Stimulated activated CD4-positive, alpha-beta T cell treated with anti-CD3 and anti-CD28 coated beads, Interleukin-4, amount 100 ng/mL, for 4 hours (primary cell): ENCODE results near the gene ABRACL.
A peak's percentile ranks its signal among the peaks of the same experiment; 100 is the strongest.
"Not testable (repeated sequence)": the region's sequence is repeated elsewhere in the genome, so short reads cannot be mapped to it uniquely, and the experiment has no call there.

Experiments used
- DNase-seq, 2 experiments: peaks; one replicate each; pipeline ENCODE4 v3.0.0-alpha.2; 2020

The ABRACL gene, protein sequence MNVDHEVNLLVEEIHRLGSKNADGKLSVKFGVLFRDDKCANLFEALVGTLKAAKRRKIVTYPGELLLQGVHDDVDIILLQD

DNA sequence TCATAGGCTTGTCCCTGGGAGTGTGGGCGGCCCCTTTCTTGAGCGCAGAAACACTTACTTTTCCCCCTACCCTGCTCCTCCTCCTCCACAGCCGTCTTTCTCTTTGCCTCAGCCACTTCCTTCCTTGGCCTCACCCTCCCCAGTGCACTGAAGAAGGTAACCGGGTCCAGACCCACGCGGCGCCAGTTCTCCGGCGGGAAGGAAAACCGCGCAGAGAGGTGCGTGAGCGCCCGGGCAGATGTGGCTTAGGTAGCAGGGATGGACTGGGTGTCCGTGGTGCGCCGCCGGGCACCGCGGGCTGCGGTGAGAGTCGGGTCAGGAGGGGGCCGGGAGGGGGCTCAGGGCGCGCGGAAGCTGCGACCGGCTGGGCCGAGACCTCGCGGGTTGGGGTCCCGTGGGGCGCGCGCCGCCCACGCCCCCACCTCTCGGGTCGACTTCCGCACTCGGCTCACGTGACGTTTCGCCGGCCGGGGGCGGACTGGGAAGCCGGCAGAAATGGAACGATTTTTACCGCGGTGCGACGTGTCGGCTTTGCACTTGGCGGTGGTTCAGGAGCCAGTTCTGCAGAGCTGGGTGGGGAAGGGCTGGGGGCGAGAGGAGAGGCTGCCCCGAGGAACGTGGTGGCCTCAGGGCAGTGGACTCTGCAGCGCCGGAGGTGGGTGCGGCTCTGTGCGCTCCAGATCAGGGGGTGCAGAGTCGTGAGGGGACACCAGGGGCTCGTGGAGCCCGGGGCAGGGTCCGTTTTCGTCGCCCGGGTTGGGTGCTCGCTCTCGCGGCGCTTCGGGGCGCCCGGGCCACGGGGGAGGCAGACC, at the start of gene ABRACL:
TSS of gene ABRACL (plus strand) at position 88 of the 812 bp plus-strand sequence. CDS start 5,416 bp downstream, outside the sequence.
- peak; percentile 79 to 87 for DNase-seq

DNA sequence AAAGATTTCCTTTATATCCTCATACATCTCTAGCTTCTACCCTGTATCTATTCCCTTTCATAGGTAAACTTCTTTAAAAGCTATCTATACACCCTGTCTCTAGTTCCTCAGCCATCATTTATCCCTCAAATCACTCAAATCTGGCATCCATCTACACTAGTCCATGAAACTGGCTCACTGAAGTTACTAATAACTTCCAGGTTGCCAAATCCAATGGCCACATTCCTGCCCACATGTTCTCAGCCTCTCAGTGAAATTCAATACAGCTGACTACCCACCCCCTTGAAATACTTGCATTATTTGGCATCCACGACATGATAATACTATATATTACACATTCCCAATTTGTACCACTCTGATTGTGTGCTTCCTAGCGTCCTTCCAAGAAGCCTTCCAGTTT, 49.2 kb upstream of the ABRACL start:
- DNase-seq, result no peak

DNA sequence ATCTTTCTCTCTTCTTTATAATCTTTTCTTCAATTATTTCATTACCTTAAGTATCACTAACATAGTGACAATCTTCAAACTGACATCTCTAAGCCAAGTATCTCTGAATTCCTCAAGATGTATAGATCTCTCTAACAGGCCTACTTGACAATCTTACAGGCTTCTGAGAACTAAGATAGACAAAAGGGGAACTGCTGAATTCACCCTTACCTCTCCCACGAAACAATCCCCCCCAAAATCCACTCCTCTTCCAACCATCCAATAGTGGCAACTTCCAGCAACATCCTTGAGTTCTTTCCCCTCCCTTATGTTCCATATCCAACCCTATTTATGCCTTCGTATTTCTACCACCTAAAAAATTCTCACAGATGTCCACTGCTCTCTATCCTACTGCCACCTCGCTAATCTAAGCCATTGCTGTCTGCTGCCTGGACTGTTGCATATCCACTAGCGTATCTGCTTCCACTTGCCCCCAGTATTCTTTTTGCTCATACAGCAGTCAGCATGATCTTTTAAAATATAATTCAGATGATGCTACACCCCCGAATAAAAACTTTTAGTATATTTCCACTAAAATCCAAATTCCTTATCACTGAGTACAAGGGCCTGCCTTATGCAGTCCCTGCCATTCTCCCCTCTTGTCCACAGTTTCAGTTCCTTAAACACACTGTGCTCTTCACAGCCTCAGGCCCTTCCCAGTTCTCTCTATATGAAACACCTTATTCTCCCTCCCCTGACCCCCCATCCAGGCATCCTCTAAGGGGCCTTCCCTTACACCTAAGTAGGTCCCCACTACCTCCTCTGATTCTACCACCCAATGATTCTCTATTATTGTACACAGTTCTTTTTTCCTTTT, 48.5 kb upstream of the ABRACL start:
- no peak for DNase-seq

DNA sequence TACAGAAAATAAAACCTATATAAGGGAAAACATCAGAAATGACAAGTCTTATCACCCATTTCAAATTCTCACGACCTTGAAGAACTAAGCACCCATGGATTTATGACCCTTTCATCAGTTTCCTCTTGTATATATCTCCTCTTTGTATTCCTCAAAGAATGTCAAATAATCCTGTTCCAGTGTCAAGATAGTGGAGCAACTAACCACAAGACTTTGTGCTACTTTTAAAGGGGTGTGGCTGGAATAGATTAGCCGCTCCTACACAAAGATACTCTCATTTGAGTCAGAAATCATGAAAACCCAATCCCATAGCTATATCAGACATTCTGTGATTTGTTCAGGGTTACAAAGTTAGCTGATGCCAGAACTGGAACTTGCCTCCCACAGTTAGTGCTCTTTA, 47.1 kb upstream of the ABRACL start:
- no peak for DNase-seq

DNA sequence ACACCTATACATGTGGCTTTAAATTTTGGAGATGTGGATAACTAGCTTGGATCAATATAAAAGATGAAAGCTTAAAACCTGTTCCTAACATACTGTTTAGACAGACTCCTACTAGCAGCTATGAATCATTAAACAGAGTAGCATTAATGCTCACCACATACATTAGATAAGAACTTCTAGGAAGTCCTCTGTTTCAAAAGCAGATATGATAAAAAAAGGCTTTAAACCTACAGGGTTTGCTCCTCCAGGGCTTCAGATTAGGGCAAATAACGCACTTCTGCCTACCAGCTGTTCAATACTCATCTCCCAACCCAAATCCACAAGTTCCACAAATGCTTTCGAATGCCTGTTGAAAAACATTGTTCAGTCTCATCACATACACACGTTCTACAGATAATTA, 42.0 kb upstream of the ABRACL start:
- DNase-seq, result no peak

DNA sequence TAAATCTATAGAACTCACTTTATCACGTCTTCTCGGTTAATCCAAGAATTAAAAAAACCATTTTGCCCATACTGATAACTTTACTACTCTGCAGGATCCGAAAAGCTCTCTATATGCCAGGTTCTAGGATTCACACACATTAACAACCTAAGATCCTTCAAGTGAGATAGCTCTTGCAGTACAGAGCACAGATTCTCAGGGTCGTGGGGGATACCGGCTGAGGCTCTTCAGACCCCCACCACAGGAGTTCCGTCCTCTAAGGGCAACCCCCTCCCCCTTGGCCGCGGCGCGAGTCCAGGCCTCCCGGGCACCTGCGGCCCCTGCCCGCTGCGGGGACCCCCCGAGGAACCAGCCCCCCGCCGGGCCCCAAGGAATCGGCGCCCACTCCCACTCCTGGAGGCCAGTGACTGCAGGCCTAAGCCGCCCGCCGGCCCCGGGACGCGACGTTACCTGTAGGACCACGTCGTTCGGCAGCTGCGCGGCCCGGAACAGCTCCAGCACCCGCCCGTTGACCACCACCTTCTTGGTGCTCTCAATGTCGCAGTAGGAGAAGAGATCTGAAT, 41.4 kb upstream of the ABRACL start:
- no peak for DNase-seq

DNA sequence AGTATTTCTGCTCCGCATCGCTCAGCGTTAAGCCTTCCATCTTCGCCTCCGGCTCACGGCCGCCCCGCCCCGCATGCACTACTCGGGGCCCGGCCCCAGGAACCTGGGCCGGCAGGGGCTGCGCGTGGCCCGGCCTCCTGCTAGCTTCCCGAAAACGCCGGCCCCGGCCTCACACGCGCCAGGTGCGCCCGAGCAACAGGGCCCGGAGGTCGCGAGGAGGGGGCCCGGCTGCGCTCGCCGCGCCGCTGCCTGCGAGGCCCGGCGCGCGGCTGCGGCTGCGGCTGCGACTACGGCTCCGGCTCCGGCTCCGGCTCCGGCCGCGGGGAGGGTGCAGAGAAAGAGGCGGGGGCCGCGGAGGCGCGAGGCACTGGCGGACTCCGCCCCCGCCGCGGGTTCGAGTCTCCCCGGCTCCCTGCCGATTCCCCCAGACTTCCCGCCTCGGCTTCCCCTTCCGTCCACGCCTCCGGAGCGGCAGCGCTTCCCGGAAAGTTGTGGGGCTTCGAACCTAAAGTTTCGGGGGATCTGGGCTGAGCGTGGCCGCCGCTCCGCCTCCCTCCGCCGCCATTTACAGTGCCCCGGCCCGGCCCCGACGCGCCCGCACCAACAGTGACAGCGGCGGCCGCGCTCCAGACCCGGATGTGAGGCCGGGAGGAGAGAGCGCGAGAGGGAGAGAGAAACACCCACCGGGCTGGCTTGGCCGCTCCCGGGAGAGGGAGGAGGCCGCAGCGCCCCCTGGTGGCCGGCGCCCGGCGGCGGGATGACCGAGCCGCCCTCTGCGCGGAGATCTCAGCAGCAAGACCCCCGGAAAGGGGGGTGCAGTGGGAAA, 40.7 kb upstream of the ABRACL start, which contains the start of gene REPS1:
TSS of gene REPS1 (minus strand) at position 611 of the 826 bp plus-strand sequence. CDS start at position 40, 571 bp downstream.
- DNase-seq, result peak; percentile 85 to 94

DNA sequence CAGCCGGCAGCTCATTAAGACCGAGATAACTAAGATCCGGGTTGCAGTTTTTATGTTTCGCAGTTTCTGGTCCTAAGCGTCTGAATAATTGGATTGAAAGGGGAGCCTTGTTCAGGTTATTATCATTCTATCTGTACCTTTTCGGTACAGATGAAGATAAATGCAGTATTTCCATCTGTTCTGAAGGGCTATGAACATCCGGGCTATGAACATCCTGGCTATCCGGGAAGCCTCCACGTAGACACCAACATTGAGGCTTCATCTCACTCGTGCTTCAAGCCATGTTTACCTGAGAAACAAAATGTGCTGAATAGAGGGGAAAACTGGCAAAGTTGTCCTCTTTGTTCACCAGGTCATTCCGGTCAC, 40.1 kb upstream of the ABRACL start:
- DNase-seq, result no peak

DNA sequence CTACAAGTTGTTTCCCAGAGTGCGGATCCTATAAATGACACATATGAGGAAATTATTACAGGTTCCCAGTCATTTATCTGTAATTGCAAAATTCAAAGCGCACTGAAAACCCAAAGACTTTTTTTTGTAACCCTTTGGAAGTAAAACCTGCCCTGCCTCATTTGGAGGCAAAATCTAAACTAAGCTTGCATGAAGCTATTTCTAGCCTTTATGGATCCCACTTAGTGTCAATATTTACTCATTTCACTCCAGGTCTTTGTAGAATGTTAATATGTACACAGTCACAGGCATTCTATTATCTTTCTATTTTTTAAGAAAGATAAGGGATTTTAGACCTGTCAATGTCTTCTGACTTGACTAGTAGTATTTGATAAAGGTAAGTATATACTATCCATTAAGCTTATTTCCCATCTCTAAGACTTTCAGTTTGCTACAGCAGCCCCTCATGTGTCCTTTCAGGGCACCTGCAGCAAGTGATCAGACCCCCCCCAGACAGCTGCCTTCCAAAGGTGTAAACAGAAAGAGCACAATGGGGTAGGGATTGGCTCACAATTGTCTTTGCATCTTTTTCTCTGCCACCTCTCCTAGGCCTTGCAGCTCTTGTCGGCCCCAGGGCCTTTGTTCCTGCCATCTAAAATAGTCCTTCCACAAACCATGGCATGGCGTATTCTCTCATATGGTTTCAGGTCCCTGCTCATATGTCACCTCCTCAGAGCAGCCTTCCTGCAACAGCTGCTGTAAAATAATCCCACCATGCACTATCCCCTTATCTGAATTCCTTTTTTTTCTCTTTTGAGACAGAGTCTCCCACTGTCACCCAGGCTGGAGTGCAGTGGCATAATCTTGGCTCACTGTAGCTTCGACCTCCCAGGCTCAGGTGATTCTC, 39.2 kb upstream of the ABRACL start:
- DNase-seq, result no peak

DNA sequence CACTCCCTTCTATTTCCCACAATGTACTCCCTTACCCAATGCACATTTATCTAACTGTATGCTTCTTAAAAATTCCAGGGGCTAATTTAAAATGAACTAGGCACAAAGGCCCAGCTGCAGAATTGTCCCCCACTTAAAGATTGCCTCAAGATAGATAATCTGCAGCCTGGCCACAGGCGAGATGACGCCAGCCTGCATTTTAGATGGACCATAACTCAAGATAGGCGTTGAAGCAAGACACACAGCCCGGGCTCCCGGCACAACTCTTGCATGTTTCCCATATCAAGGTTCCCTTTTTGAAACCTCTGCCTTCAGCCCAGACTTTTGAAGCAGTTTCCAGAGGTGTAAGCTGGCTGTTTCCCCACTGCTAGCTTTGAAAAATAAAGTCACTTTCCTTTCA, 37.3 kb upstream of the ABRACL start:
- DNase-seq, result no peak

DNA sequence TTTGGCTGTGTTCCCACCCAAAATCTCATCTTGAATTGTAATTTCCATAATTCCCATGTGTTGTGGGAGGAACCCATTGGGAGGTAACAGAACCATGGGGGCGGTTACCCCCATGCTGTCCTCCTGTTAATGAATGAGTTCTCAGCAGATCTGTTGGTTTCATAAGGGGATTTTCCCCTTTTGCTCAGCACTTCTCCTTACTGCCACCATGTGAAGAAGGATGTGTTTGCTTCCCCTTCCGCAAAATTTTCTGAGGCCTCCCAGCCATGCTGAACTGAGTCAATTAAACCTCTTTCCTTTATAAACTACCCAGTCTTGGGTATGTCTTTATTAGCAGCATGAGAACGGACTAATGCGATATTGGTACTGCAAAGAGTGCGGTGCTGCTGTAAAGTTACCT, 35.6 kb upstream of the ABRACL start:
- not testable (repeated sequence) for DNase-seq

DNA sequence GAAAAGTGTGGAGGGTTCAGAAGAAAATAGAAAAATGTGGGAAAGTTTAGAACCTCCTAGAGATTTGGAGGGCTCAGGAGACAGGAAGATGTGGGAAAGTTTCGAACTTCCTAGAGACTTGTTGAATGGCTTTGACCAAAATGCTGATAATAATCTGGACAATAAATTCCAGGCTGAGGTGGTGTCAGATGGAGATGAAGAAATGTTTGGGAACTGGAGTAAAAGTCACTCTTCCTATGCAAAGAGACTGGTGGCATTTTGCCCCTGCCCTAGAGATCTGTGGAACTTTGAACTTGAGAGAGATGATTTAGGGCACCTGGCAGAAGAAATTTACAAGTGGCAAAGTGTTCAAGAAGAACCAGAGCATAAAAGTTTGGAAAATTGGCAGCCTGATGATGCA, 35.1 kb upstream of the ABRACL start:
- not testable (repeated sequence) for DNase-seq

DNA sequence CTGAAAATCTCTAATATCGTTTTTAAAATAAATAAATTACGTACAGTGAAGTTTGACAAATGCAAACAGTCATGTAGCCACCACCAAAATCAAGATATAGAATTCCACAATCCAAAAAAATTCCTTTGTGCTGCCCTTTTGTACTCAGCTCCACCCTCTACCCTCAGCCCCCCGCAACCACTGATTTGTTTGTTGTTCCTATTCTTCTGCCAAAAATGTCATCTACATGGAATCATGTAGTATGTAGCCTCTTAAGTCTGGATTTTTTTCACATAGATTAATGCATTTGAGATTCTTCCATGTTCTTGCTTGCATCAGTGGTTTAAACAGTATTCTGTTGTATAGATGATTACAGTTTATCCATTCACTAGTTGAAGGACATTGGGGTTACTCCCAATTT, 32.0 kb upstream of the ABRACL start:
- no peak for DNase-seq

DNA sequence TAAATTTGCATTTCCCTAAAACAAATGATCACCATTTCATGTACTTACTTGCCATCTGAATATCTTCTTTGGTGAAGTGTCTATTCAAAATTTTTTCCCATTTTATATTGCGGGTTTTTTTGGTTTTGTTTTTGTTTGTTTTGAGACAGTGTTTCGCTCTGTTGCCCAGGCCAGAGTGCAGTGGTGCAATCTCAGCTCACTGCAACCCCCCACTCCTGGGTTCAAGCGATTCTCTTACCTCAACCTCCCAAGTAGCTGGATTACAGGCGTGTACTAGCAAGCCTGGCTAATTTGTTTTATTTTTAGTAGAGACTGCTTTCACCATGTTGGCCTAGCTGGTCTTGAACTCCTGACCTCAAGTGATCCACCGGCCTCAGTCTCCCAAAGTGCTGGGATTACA, 31.4 kb upstream of the ABRACL start:
- no peak for DNase-seq

DNA sequence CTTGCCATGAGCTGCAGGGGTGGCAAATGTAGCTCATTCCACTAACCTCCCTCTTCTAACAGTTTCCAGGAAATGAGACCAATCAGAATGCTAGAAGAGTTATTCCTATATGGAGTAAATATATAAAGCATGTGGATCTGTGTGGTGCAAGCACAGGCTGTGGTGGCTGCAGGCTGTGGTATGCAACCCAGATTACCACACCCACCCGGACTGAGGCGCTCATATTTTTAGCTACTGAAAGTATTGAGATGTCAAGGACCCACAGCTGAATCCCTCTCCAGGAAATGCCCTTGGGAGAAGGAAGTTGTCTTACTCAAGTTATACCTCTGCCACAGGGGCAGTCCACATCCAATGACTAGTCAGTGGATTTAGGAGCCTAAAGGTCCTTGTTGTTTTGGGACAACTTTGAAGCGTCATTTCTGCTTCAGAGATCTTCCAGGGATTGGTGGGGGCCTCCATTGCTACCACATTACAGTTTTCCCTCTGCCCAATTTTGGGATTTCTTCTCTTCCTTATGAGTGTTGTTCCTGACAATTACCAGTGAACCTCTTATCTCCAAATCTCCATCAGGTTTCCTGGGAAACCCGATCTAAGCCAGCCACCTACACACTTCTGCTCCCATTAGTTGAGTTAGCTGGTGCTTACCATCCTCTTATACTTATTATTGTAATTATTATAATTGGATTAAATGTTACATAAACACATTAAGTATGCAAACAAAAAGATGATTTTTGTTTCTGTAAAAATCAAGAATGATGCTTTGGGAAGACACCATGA, 28.4 kb upstream of the ABRACL start:
- no peak for DNase-seq

DNA sequence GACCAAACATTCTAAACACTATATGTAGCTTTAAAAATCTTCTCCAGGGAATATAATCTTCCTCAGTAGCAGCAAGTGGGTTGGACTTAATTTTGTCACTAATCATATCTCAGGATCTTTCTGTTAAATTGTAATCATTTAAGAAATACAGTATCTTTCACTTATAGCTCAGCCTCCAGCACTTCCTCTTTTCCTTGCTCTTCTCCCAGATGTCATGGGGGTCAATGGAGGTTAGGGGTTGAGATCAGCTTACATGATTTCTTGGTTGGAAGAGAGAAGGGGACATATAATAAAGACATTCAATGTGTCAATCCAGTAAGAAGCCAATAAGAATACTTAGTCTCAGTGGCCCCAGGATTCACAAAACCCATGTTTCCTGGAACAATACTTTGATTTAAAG, 24.8 kb upstream of the ABRACL start:
- no peak for DNase-seq

DNA sequence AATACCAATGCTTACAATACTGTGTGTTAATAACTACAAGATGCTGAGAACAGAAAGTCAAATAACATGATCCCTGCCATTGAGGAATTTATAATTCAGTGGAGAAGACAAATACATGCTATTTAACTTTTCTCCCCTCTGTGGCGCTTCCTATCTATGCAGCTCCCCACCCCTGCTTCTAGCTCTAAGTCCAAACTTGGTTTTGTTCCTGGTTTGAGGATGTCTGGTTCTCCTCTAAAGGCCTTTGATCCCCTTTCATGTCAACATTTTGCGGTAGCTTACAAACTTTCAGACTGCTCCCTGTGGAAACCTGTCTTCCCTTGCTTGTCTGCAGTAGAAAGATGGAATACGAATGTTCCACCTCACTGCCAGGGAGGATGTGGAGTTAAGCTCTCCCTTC, 22.1 kb upstream of the ABRACL start:
- DNase-seq, result no peak

DNA sequence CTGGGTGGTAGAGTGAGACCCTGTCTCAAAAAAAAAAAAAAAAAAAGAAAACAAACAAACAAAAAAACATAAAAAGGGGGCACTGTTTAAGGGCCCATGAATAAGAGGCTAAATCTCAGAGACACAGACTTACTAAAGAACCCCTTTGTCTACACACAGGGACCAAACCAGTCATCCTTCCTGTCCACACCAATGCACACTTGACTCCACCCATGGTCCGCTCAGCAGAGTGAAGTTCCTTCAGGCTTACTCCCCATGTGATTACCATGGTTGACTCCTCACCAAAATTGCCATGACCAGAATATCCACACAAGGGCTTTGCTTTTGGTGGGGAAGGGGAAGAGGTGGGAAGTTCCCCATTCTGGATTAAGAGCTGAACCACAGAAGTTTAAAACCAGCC, 21.1 kb upstream of the ABRACL start:
- DNase-seq, result no peak

DNA sequence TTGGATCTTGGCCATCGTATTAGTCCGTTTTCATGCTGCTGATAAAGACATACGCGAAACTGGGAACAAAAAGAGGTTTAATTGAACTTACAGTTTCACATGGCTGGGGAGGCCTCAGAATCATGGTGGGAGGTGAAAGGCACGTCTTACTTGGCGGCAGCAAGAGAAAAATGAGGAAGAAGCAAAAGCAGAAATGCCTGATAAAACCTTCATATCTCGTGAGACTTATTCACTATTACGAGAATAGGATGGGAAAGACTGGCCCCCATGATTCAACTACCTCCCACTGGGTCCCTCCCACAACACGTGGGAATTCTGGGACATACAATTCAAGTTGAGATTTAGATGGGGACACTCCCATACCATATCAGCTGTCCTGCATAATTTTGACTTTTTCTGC, 20.4 kb upstream of the ABRACL start:
- DNase-seq, result no peak

DNA sequence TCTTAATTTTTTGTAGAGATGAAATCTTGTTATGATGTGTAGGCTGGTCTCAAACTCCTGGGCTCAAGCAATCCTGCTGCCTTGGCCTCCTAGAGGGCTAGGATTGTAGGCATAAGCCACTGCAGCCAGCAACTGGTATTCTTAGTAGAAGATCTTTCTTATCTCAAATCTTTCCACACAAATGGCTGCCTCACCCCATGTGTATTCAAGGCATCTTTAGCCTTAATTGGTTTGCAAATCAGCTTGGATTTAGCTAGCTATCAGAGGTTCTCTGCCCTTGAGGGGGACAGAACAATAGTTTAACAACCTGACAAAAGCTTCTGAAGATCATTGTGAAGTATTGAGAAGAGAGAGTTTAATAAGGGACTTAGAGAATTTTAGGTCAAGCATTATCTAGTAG, 17.9 kb upstream of the ABRACL start:
- DNase-seq, result no peak

DNA sequence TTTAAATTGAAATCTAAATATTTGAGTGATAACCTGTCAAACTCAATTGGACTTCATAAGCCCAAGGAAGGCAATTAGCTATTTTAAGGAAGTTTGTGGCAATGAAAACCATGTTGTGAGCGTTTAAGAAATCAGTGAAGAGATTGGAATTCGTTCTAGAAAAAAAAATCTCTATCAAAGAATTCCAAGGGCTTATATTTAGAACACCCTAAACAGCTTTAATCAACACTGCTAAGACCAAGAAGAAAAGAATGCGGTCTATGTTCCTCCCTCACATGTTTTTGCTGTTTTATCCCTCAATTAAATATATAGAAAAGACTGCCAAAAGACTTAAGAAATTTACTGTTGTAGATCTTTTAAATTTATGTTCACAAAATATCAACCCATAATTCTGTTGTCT, 16.6 kb upstream of the ABRACL start:
- DNase-seq, result no peak
